DOHH2 (cell line): ENCODE data around the gene ELOVL7.

Experiments used
- CTCF ChIP-seq: fragments of 200-600 bp; sonication (generic); IDR thresholded peaks from one replicate; pipeline ENCODE4 v1.5.1; 2014; ENCODE audit warnings: antibody characterized with exemption, mild to moderate bottlenecking, low read depth, low read length; ENCODE audit not compliant: poor library complexity, severe bottlenecking
- EZH2phosphoT487 ChIP-seq: fragments of 200-600 bp; sonication (generic); IDR thresholded peaks from 2 replicates; pipeline ENCODE4 v1.6.1; 2017; ENCODE audit warnings: borderline replicate concordance, mild to moderate bottlenecking, antibody characterized with exemption, low read length, moderate library complexity, mixed read lengths

GRCh38 chr5:60856066-60856465, 12.0 kb upstream of the ELOVL7 start:
- TF ChIP-seq CTCF (no peak), EZH2phosphoT487 (no peak)
